SU-DHL-6 (cell line): Measurements from ENCODE around the gene BLOC1S5.

Source experiments
- H2AFZ ChIP-seq: fragments of 200-600 bp; sonication (generic); 2 replicates; pipeline ENCODE4 v1.6.1; 2014; ENCODE audit warnings: low read depth, mild to moderate bottlenecking, moderate library complexity, mixed read lengths, antibody characterized with exemption, low read length; ENCODE audit not compliant: severe bottlenecking
- H3F3A ChIP-seq: fragments of 200-600 bp; shearing (Covaris generic); 2 replicates; pipeline ENCODE4 v1.6.0; 2016; ENCODE audit warnings: antibody characterized with exemption, mild to moderate bottlenecking; ENCODE audit not compliant: insufficient read depth
- H3K27ac ChIP-seq: fragments of 200-600 bp; sonication (generic); 2 replicates; pipeline ENCODE4 v1.5.1; 2016; ENCODE audit warnings: low read depth, mild to moderate bottlenecking, low read length, moderate library complexity, mixed read lengths
- H3K27me3 ChIP-seq: fragments of 200-600 bp; sonication (generic), shearing (Covaris generic); 2 replicates; pipeline ENCODE4 v1.6.0; 2014; ENCODE audit warnings: mild to moderate bottlenecking, low read length
- H3K36me3 ChIP-seq: fragments of 200-600 bp; sonication (generic); 2 replicates; pipeline ENCODE4 v1.6.1; 2014; ENCODE audit warnings: mild to moderate bottlenecking, low read length, mixed read lengths
- H3K4me2 ChIP-seq: fragments of 300-600, 200-600 bp; shearing (Covaris generic), sonication (generic); 2 replicates; pipeline ENCODE4 v1.6.0; 2014; ENCODE audit warnings: low read length, low read depth, mild to moderate bottlenecking; ENCODE audit not compliant: poor library complexity, severe bottlenecking
- H3K4me3 ChIP-seq: fragments of 200-600 bp; sonication (generic); 2 replicates; pipeline ENCODE4 v1.5.1; 2014; ENCODE audit warnings: antibody characterized with exemption, low read length, mild to moderate bottlenecking, mixed read lengths; ENCODE audit not compliant: insufficient read depth, poor library complexity, severe bottlenecking
- H3K79me2 ChIP-seq: fragments of 200-600 bp; sonication (generic); 2 replicates; pipeline ENCODE4 v1.6.1; 2014; ENCODE audit warnings: mild to moderate bottlenecking, low read length, moderate library complexity; ENCODE audit not compliant: insufficient read depth
- H3K9ac ChIP-seq: fragments of 200-600 bp; sonication (generic); 2 replicates; pipeline ENCODE4 v1.7.0; 2014; ENCODE audit warnings: mild to moderate bottlenecking, low read length
- H3K9me2 ChIP-seq: fragments of 200-600 bp; sonication (generic); replicated peaks from 2 replicates; pipeline ENCODE4 v1.6.1; 2014; ENCODE audit warnings: low read length; ENCODE audit not compliant: insufficient read depth
- H3K9me3 ChIP-seq: fragments of 200-600 bp; sonication (generic); 2 replicates; pipeline ENCODE4 v1.6.1; 2014; ENCODE audit warnings: low read length, mixed read lengths; ENCODE audit not compliant: insufficient read depth
- H4K20me1 ChIP-seq: fragments of 200-600 bp; sonication (generic); 2 replicates; pipeline ENCODE4 v1.6.1; 2014; ENCODE audit warnings: low read depth, mild to moderate bottlenecking, antibody characterized with exemption, low read length, moderate library complexity, mixed read lengths
- CTCF ChIP-seq: fragments of 200-600 bp; sonication (generic); IDR thresholded peaks from one replicate; pipeline ENCODE4 v1.5.1; 2017; ENCODE audit warnings: antibody characterized with exemption, mild to moderate bottlenecking, low read length, moderate library complexity; ENCODE audit not compliant: insufficient read depth, poor library complexity, severe bottlenecking
- EZH2phosphoT487 ChIP-seq: fragments of 200-600 bp; sonication (generic), shearing (Covaris generic); conservative IDR thresholded peaks from 2 replicates; pipeline ENCODE4 v1.6.1; 2018; ENCODE audit warnings: mild to moderate bottlenecking, antibody characterized with exemption, low read length, moderate library complexity, mixed read lengths

Gene BLOC1S5

GRCh38 chr6:8064638-8065518 lies 689 bp upstream of the BLOC1S5 start:
- peaks cover 23% of the 10 kb centered on the region for H3K79me2 ChIP-seq
- peaks cover 10% of the 10 kb centered on the region for H3K36me3 ChIP-seq
- H3K9me2 ChIP-seq: 0 out of 2 replicates have a peak, but pooled peaks cover 6% of the 10 kb centered on the region
- TF ChIP-seq EZH2phosphoT487 (no peak), CTCF (no peak)
- peak overlapping the region; percentile 72 for H3K27ac ChIP-seq
- peak overlapping the region; percentile 77 for H3K4me2 ChIP-seq
- H3K27me3 ChIP-seq: no peaks in the 10 kb centered on the region
- peak overlapping the region; percentile 81 for H2AFZ ChIP-seq
- H4K20me1 ChIP-seq: no peaks in the 10 kb centered on the region
- H3K9ac ChIP-seq: peak overlapping the region; percentile 84
- peaks cover 27% of the 10 kb centered on the region for H3F3A ChIP-seq
- H3K4me3 ChIP-seq: peak overlapping the region; percentile 47
- H3K9me3 ChIP-seq: no peaks in the 10 kb centered on the region

GRCh38 chr6:8061736-8062135 lies 2.5 kb downstream of the BLOC1S5 start:
- H3K4me3 ChIP-seq: no peak overlapping the region
- no peak overlapping the region for H3K9ac ChIP-seq
- peaks cover 35% of the 10 kb centered on the region for H3K79me2 ChIP-seq
- peaks cover 24% of the 10 kb centered on the region for H3F3A ChIP-seq
- no peak overlapping the region for H2AFZ ChIP-seq
- no peaks in the 10 kb centered on the region for H3K9me3 ChIP-seq
- H3K27ac ChIP-seq: no peak overlapping the region
- no peaks in the 10 kb centered on the region for H4K20me1 ChIP-seq
- TF ChIP-seq EZH2phosphoT487 (no peak), CTCF (no peak)
- no peak overlapping the region for H3K4me2 ChIP-seq
- H3K9me2 ChIP-seq: 0 out of 2 replicates have a peak, but pooled peaks cover 6% of the 10 kb centered on the region
- H3K27me3 ChIP-seq: no peaks in the 10 kb centered on the region
- peaks cover 32% of the 10 kb centered on the region for H3K36me3 ChIP-seq

GRCh38 chr6:8060346-8060745 lies 3.8 kb downstream of the BLOC1S5 start:
- H3K9ac ChIP-seq: no peak overlapping the region
- TF ChIP-seq EZH2phosphoT487: no peak
- TF ChIP-seq CTCF: no peak
- H4K20me1 ChIP-seq: no peaks in the 10 kb centered on the region
- H3K79me2 ChIP-seq: peaks cover 48% of the 10 kb centered on the region
- H3K9me2 ChIP-seq: 0 out of 2 replicates have a peak, but pooled peaks cover 6% of the 10 kb centered on the region
- no peak overlapping the region for H2AFZ ChIP-seq
- H3K4me3 ChIP-seq: no peak overlapping the region
- no peak overlapping the region for H3K27ac ChIP-seq
- H3K27me3 ChIP-seq: no peaks in the 10 kb centered on the region
- H3K4me2 ChIP-seq: no peak overlapping the region
- peaks cover 36% of the 10 kb centered on the region for H3K36me3 ChIP-seq
- no peaks in the 10 kb centered on the region for H3K9me3 ChIP-seq
- H3F3A ChIP-seq: peaks cover 14% of the 10 kb centered on the region
